Measurements from ENCODE around the gene CARD19. TPM values are rescaled to one million over a fixed set of nuclear protein-coding genes. Genes with fewer than 3 reads are reported as not detected.
A peak's percentile ranks its signal among the peaks of the same experiment; 100 is the strongest.

Gene CARD19
- total RNA-seq, 1 donor from 2014 or later: 13.2 TPM

DNA sequence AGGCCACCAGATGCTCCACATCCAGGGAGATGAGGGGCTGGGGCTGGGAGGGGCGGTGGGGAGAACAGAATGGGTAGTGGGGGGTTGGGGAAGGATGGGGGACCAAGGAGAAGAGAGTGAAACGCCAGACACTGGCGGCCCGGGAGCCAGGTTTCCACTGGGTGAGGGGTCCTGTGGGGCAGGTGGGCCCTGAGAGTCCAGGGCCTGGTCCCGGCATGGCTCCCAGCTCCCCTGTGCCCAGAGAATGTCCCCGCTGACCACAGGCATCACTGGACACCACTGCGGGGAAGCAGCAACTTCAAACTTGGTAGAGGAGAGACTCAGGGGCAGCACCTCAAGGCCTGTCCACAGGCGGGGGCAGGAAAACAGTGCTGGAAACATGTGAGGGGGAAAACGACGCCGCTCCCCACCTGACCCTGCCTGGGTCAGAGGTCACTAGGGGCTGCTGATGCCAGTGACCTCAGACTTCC, 24.9 kb downstream of the CARD19 start:
- no peak for DNase-seq (ENCODE audit: low spot score)
- Mint-ChIP-seq H3K27me3 (ENCODE audit: unreplicated experiment) (peaks cover 3% of the 10 kb centered on the region), H3K9me3 (ENCODE audit: unreplicated experiment) (no peaks in the 10 kb centered on the region), H3K36me3 (ENCODE audit: low read depth, unreplicated experiment) (peaks cover 8% of the 10 kb centered on the region), H3K4me3 (ENCODE audit: unreplicated experiment) (no peak overlapping the region), H3K27ac (ENCODE audit: unreplicated experiment) (no peak overlapping the region), H3K4me1 (ENCODE audit: unreplicated experiment) (peaks cover 2% of the 10 kb centered on the region)
- TF ChIP-seq CTCF (IDR thresholded peaks at IDR 0.05; ENCODE audit: unreplicated experiment): no peak

GRCh38 chr9:93121316-93122241, 25.6 kb downstream of the CARD19 start:
- H3K36me3 Mint-ChIP-seq (ENCODE audit: low read depth, unreplicated experiment): peaks cover 8% of the 10 kb centered on the region
- H3K27me3 Mint-ChIP-seq (ENCODE audit: unreplicated experiment): peaks cover 3% of the 10 kb centered on the region
- DNase-seq (ENCODE audit: low spot score): no peak
- H3K9me3 Mint-ChIP-seq (ENCODE audit: unreplicated experiment): no peaks in the 10 kb centered on the region
- H3K4me1 Mint-ChIP-seq (ENCODE audit: unreplicated experiment): peaks cover 6% of the 10 kb centered on the region
- H3K4me3 Mint-ChIP-seq (ENCODE audit: unreplicated experiment): no peak overlapping the region
- no peak for TF ChIP-seq CTCF (IDR thresholded peaks at IDR 0.05; ENCODE audit: unreplicated experiment)
- H3K27ac Mint-ChIP-seq (ENCODE audit: unreplicated experiment): no peak overlapping the region

DNA sequence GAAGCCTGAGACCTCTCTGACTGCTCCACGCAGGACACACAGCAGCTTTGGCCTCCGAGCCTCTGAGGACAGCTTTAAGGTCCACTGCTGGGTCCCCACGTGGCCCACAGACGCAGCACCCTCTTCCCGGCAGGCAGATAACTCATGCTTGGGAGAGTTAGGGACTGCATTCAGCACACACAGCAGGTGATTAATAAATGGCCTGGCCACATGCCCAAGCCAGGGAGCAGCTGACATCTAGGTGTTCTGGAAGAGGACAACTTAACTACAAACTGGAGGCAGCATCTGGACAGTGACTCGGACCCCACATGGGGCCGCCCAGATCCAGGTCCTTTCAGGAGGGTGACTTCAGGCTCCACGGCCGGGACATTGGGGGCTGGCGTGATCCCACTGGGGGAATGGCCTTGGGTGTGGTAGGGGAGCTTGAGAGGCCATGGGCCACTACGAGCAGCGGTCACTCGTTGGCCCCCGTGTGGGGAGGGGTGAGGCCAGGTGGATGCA, 26.8 kb downstream of the CARD19 start:
- DNase-seq (ENCODE audit: low spot score): peak; percentile 2
- Mint-ChIP-seq H3K9me3 (ENCODE audit: unreplicated experiment) (no peaks in the 10 kb centered on the region), H3K4me1 (ENCODE audit: unreplicated experiment) (peaks cover 17% of the 10 kb centered on the region), H3K27ac (ENCODE audit: unreplicated experiment) (no peak overlapping the region), H3K4me3 (ENCODE audit: unreplicated experiment) (no peak overlapping the region), H3K36me3 (ENCODE audit: low read depth, unreplicated experiment) (peaks cover 8% of the 10 kb centered on the region), H3K27me3 (ENCODE audit: unreplicated experiment) (peaks cover 6% of the 10 kb centered on the region)
- TF ChIP-seq CTCF (IDR thresholded peaks at IDR 0.05; ENCODE audit: unreplicated experiment): no peak

DNA sequence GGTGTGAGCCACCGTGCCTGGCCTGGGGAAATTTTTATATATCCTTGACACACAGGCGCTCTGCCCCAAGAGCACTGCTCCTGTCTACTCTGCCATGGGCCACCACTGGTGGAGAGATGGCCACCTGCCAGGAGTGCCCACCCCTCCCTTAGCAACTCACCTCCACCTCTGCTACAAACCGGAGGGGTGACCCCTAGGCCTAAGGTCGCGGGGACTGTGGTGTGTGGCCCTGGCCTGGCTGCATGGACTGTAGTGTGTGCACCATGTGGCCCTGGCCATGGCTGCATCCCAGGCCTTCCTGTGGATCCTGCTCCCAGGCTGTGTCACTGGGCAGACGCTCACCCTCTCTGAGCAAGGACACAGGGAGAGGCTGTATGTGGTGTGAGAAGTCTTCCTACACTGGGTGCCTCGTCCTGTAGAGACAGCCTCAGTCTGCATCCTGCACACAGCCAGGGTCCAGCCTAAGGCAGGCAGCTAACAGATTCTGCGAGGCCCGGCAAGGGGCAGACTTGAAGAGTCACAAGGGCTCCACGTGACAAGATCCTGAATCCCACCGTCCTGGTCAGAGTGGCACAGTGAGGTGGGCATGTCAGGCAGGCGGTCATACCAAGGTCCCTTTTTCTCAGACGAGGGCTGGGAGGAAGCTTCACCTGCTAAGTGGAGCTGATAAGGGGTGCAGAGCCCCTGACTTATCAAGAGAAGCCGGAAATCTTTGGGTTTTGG, 27.7 kb downstream of the CARD19 start:
- peak; percentile 2 for DNase-seq (ENCODE audit: low spot score)
- Mint-ChIP-seq H3K9me3 (ENCODE audit: unreplicated experiment) (no peaks in the 10 kb centered on the region), H3K27ac (ENCODE audit: unreplicated experiment) (no peak overlapping the region), H3K36me3 (ENCODE audit: low read depth, unreplicated experiment) (peaks cover 8% of the 10 kb centered on the region), H3K4me1 (ENCODE audit: unreplicated experiment) (peaks cover 21% of the 10 kb centered on the region), H3K4me3 (ENCODE audit: unreplicated experiment) (no peak overlapping the region), H3K27me3 (ENCODE audit: unreplicated experiment) (peaks cover 8% of the 10 kb centered on the region)
- no peak for TF ChIP-seq CTCF (IDR thresholded peaks at IDR 0.05; ENCODE audit: unreplicated experiment)

Measured in endothelial cell (in vitro differentiated cells).